ENCODE data around the gene BICD2.
"Not testable (repeated sequence)": the region's sequence is repeated elsewhere in the genome, so short reads cannot be mapped to it uniquely, and the experiment has no call there.

Gene BICD2

DNA sequence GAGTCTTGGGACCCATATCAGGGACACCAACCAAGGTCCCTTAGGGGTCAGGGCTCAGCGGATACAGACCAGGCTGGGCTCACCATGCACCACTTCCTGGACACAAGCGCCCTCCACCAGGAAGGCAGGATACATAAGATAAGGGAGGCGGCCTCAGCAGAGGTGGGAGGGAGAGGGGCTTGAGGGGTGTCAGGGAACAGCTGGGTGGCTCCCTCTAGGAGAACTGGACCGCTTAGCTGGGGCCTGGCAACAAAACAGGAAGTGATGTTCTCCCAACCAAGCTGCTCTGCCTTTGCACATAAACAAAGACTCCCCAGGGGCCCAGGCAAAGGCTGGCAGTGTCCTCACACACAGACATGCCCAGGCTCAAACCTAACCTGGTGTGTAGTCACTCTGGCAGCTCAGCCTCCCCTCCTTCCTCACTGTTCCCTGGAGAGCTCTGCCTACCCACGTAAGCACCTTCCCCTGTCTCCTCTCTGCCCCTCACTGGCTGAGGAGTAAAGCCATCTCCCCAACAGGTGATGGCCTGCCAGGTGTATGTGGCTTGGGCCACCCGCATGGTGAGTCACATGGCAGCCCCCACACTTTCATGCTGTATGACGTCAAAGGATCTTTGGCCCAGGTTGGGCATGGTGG is 5.8 kb upstream of the BICD2 start:
- Histone ChIP-seq H3K79me2 (ENCODE audit: control insufficient read depth, insufficient read depth, low read length, unreplicated experiment) (no peaks in the 10 kb centered on the region), H2AFZ (ENCODE audit: low read length, unreplicated experiment) (no peak overlapping the region), H3K27me3 (ENCODE audit: insufficient read depth, low read length) (no peaks in the 10 kb centered on the region; the same call in 1 of the 2 replicates), H3K4me3 (ENCODE audit: low read depth, low read length) (no peak overlapping the region), H3K27ac (ENCODE audit: low read depth, low read length) (no peak overlapping the region), H3K36me3 (ENCODE audit: insufficient read depth, low read length) (no peaks in the 10 kb centered on the region), H3K4me1 (ENCODE audit: control insufficient read depth, insufficient read depth, low read length, unreplicated experiment) (peaks cover 6% of the 10 kb centered on the region)

DNA sequence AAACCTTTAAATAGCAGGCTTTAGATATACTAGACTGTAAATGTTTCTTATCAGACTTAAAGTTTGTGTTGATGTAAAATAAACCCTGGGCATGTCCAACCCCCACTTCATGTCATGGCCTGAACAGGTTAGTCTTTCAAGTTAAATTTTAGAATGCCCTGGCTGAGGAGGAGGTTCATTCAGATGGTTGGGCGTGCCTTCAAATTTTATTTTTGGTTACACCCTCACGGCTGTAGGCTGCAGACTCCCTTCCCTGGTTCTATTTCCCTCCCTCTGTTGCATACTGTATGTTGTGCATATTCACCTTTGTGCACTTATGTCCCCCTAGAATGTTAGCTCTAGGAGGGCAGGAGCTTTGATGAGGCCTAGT is 5.3 kb upstream of the BICD2 start:
- Histone ChIP-seq H3K27ac (ENCODE audit: low read depth, low read length) (no peak overlapping the region), H3K4me3 (ENCODE audit: low read depth, low read length) (no peak overlapping the region), H3K27me3 (ENCODE audit: insufficient read depth, low read length) (no peaks in the 10 kb centered on the region; the same call in 1 of the 2 replicates), H3K79me2 (ENCODE audit: control insufficient read depth, insufficient read depth, low read length, unreplicated experiment) (no peaks in the 10 kb centered on the region), H2AFZ (ENCODE audit: low read length, unreplicated experiment) (no peak overlapping the region), H3K36me3 (ENCODE audit: insufficient read depth, low read length) (no peaks in the 10 kb centered on the region), H3K4me1 (ENCODE audit: control insufficient read depth, insufficient read depth, low read length, unreplicated experiment) (peaks cover 6% of the 10 kb centered on the region)

DNA sequence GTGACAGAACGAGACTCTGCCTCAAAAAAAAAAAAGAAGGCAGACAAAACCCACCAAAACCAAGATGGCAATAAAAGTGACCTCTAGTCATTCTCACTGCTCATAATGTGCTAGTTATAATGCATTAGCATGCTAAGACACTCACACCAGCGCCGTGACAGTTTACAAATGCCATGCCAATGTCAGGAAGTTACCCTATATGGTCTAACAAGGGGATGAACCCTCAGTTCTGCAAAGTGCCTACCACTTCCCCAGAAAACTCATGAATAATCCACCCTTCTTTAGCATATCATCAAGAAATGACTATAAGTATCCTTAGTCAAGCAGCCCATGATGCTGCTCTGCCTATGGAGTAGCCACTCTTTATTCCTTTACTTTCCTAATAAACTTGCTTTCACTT is 4.7 kb upstream of the BICD2 start:
- H2AFZ ChIP-seq (ENCODE audit: low read length, unreplicated experiment), result no peak overlapping the region
- H3K79me2 ChIP-seq (ENCODE audit: control insufficient read depth, insufficient read depth, low read length, unreplicated experiment), result peaks cover 3% of the 10 kb centered on the region
- no peak overlapping the region for H3K27ac ChIP-seq (ENCODE audit: low read depth, low read length)
- H3K4me3 ChIP-seq (ENCODE audit: low read depth, low read length), result no peak overlapping the region
- no peaks in the 10 kb centered on the region; the same call in 1 of the 2 replicates for H3K27me3 ChIP-seq (ENCODE audit: insufficient read depth, low read length)
- H3K36me3 ChIP-seq (ENCODE audit: insufficient read depth, low read length), result no peaks in the 10 kb centered on the region
- peaks cover 6% of the 10 kb centered on the region for H3K4me1 ChIP-seq (ENCODE audit: control insufficient read depth, insufficient read depth, low read length, unreplicated experiment)

DNA sequence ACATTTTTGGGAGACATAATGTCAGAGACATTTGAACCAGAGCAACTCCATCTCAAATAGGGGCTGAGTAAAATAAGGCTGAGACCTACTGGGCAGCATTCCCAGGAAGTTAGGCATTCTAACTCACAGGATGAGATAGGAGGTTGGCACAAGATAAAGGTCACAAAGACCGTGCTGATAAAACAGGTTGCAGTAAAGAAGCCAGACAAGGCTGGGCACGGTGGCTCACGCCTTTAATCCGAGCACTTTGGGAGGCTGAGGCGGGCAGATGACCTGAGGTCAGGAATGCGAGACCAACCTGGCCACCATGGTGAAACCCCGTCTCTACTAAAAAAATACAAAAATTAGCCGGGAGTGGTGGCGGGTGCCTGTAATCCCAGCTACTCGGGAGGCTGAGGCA is 4.2 kb upstream of the BICD2 start:
- not testable (repeated sequence) for H3K27ac ChIP-seq (ENCODE audit: low read depth, low read length); H3K27me3 ChIP-seq (ENCODE audit: insufficient read depth, low read length); H3K36me3 ChIP-seq (ENCODE audit: insufficient read depth, low read length); H2AFZ ChIP-seq (ENCODE audit: low read length, unreplicated experiment); H3K4me1 ChIP-seq (ENCODE audit: control insufficient read depth, insufficient read depth, low read length, unreplicated experiment); H3K4me3 ChIP-seq (ENCODE audit: low read depth, low read length); H3K79me2 ChIP-seq (ENCODE audit: control insufficient read depth, insufficient read depth, low read length, unreplicated experiment)

DNA sequence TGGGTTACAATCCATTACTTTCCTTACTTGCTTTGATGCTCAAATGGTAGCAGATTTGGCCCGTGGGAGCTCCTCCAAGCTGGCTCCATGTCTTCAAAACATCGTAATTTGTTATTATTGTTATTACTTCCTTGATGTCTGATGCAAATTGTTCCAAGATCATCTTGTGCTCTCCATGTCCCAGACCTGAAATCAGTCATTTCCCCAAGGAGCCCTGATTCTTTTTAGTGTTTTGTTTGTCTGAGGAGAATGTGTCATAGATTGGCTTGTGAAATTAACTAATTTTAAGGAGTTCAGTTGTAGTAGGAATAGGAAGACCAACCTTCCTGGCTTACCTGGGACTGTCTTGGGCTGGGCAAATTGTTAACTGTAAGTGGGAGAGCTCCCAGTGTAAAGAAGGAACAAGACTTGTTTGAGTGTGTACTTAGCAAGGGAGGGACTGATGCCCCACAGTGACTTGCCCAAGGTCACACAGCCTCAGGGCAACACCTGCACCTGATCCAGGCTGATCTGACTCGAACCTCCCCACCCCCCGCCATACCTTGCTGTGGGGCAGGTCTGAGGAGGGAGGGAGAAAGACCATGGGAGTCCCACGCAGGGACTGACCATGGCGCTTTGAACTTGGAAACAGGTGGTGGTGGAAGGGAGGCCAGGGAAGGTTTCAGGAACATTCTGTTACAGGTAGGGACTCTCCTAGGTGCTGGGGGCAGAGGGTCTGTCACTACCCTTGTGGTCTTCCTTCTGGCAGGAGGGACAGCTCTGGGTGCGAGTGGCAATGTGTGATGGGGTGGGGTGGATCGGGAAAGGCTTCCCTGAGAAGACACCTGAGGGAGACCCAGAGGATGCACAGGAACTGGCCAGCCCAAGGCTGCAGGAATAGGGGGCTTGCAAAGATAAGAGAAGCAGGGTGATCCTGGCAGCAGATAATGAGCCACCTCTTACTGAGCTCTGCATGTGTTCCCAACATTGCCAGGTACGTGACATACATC is 2.7 kb upstream of the BICD2 start:
- Histone ChIP-seq H3K27me3 (ENCODE audit: insufficient read depth, low read length) (no peaks in the 10 kb centered on the region; the same call in 1 of the 2 replicates), H3K4me1 (ENCODE audit: control insufficient read depth, insufficient read depth, low read length, unreplicated experiment) (peaks cover 17% of the 10 kb centered on the region), H3K4me3 (ENCODE audit: low read depth, low read length) (no peak overlapping the region), H3K79me2 (ENCODE audit: control insufficient read depth, insufficient read depth, low read length, unreplicated experiment) (peaks cover 22% of the 10 kb centered on the region), H3K27ac (ENCODE audit: low read depth, low read length) (no peak overlapping the region), H2AFZ (ENCODE audit: low read length, unreplicated experiment) (no peak overlapping the region), H3K36me3 (ENCODE audit: insufficient read depth, low read length) (no peaks in the 10 kb centered on the region)

DNA sequence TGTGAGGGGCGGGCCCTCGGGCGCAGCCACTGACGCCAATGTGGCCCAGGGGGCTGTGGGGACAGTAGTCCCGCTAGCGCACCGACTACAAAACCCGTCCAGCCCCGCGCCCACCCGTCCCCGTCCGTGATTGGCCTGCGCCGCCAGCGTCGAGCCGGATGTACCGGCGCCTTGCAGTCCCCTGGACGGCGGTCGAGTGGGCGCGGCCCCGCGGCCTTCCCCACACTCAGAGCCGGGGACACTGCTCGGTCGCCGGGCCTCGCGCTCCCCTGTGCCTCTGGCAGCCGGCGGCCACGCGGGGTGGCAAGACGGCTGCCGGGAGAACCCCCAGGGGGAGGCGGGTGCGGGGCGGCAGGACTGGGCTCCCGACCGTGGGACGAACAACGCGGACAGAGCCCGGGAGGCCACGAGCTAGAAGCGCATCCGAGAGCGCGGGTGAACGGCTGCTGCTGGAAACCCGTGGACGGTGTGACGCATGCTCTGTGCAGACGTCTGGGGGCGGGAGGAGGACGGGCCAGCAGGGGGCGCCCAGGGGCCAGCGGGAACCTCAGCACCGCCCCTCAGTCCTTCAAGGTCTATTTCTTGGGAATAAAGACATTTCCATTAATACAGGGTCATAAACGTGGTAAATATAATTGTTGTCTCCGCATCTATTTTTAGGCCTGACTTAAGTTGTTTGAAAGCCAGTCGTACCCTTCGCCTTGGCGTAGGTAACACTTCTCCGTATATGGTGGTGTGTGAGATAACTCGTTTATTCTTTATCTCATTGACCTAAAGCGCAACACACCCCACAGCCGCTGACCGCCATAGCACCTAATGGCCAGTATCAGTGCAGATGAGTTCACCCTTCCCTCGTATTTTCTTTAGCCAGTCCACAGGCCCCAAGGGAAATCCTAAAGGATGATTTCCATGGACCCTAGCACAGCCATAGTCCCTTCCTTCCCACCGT is 629 bp upstream of the BICD2 start:
- no peaks in the 10 kb centered on the region; the same call in 1 of the 2 replicates for H3K27me3 ChIP-seq (ENCODE audit: insufficient read depth, low read length)
- peak overlapping the region; percentile 90 for H3K27ac ChIP-seq (ENCODE audit: low read depth, low read length)
- H3K36me3 ChIP-seq (ENCODE audit: insufficient read depth, low read length), result no peaks in the 10 kb centered on the region
- peaks cover 20% of the 10 kb centered on the region for H3K4me1 ChIP-seq (ENCODE audit: control insufficient read depth, insufficient read depth, low read length, unreplicated experiment)
- peak overlapping the region; percentile 92 for H2AFZ ChIP-seq (ENCODE audit: low read length, unreplicated experiment)
- H3K4me3 ChIP-seq (ENCODE audit: low read depth, low read length), result peak overlapping the region; percentile 87
- peaks cover 43% of the 10 kb centered on the region for H3K79me2 ChIP-seq (ENCODE audit: control insufficient read depth, insufficient read depth, low read length, unreplicated experiment)

DNA sequence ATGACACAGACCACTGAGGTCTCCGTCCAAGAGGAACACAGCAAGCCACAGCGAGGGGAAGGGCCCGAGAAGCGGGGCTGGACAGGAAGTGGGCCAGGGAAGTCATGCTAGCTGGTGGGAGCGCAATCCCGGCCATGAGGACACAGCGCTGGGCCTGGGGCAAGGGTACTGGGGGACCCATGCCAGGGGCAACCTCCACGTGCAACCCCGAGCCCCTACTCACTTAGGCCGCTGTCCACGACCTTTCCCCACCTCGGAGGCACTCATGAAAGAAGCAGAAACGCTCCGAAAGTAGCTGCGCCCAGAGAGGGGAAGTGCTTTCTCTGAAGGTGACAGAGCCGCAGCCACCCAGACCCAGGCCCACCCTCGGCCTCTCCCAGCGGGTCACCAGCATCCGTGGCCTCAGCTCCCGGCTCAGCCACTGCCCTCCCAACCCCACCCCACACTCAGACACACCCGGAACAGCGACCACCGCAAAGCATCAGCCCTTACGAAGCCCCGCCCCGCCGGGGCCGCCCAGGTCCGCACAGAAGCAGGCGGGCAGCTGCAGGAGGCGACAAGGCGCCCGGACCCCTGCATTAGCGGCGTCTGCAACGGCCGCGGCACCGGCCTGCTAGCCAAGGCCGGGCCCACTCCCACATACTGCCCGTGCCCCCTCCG is 782 bp downstream of the BICD2 start:
- Histone ChIP-seq H3K4me3 (ENCODE audit: low read depth, low read length) (peak overlapping the region; percentile 98), H3K27me3 (ENCODE audit: insufficient read depth, low read length) (no peaks in the 10 kb centered on the region; the same call in 1 of the 2 replicates), H2AFZ (ENCODE audit: low read length, unreplicated experiment) (peak overlapping the region; percentile 83), H3K4me1 (ENCODE audit: control insufficient read depth, insufficient read depth, low read length, unreplicated experiment) (peaks cover 20% of the 10 kb centered on the region), H3K79me2 (ENCODE audit: control insufficient read depth, insufficient read depth, low read length, unreplicated experiment) (peaks cover 57% of the 10 kb centered on the region), H3K27ac (ENCODE audit: low read depth, low read length) (no peak overlapping the region), H3K36me3 (ENCODE audit: insufficient read depth, low read length) (no peaks in the 10 kb centered on the region)

DNA sequence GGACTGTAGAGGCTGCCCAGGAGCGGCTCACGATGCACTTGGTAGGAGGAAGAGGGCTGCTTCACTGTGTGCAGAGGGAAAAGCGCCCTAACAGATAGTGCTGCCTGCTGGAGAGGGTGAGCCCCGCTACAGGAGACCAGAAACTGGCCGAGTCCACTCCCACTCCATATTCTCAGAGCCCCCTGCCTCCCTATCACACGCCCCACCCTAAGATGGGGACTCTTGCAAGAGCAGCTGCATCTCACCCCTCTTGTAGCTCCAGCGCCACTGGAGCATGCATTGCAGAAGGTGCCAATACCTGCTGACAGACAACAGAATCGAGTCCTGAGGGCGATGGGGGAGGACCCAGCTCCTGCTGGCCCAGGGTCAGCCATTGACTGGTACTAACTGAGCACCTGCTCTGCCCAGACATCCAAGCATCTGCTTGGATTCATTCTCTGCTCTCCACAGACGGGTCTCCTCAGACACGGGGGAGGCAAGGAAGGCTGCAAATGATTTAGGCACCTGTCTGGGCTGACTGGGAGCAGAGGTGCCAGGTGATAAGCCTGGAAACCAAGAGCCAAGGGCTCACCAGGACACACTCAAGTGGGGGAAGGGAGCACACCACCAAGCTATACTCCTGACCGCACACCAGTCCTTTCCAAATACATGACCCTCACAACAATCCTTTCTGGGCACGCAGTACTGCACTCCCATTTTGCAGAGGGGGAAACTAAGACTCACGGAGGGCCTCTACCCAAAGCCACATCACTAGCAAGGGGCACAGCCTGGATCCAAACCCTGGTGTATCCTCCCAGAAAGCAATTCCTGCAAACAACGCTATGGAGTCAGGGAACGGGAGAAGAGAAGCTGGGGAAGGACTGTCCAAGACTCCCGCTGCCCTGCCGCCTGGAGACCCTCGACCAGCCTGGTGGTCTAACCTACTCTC is 1.6 kb downstream of the BICD2 start:
- Histone ChIP-seq H2AFZ (ENCODE audit: low read length, unreplicated experiment) (peak overlapping the region; percentile 30), H3K36me3 (ENCODE audit: insufficient read depth, low read length) (no peaks in the 10 kb centered on the region), H3K4me1 (ENCODE audit: control insufficient read depth, insufficient read depth, low read length, unreplicated experiment) (peaks cover 20% of the 10 kb centered on the region), H3K4me3 (ENCODE audit: low read depth, low read length) (peak overlapping the region; percentile 98), H3K27me3 (ENCODE audit: insufficient read depth, low read length) (no peaks in the 10 kb centered on the region; the same call in 1 of the 2 replicates), H3K27ac (ENCODE audit: low read depth, low read length) (no peak overlapping the region), H3K79me2 (ENCODE audit: control insufficient read depth, insufficient read depth, low read length, unreplicated experiment) (peaks cover 59% of the 10 kb centered on the region)

DNA sequence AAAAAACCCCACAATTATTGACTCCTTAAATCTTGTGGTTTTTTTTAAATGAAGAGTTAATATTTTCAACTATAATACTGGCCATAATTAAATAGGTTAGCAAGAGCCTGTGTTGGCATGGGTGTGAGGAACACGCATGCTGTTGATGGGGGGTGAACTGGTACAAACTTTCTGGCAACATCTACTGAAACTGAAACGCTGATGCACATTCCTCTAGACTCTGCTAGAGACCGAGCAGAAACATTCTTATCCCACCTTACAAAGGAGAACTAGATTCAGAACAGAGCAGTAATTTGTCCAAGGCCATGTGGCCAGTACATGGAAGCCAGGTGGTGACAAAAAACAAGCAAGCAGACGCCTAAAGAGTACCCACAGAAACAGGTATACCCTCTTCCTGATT is 2.4 kb downstream of the BICD2 start:
- H3K4me1 ChIP-seq (ENCODE audit: control insufficient read depth, insufficient read depth, low read length, unreplicated experiment), result peaks cover 20% of the 10 kb centered on the region
- peaks cover 64% of the 10 kb centered on the region for H3K79me2 ChIP-seq (ENCODE audit: control insufficient read depth, insufficient read depth, low read length, unreplicated experiment)
- no peak overlapping the region for H2AFZ ChIP-seq (ENCODE audit: low read length, unreplicated experiment)
- H3K27ac ChIP-seq (ENCODE audit: low read depth, low read length), result no peak overlapping the region
- H3K27me3 ChIP-seq (ENCODE audit: insufficient read depth, low read length), result no peaks in the 10 kb centered on the region
- H3K36me3 ChIP-seq (ENCODE audit: insufficient read depth, low read length), result no peaks in the 10 kb centered on the region
- H3K4me3 ChIP-seq (ENCODE audit: low read depth, low read length), result peak overlapping the region; percentile 98

Measured in ACC112 (cell line).